ENCODE measurements around the gene LDHAL6B.

The LDHAL6B gene

GRCh38 chr15:59171067-59171397 lies 35.6 kb upstream of the LDHAL6B start:
- in situ Hi-C loops (cut with MboI; ENCODE audit: low sequenced_read_pairs, unreplicated experiment): loop anchor here (25.0 kb wide), 1 partner anchor 316 kb away; no protein-coding TSS in a partner anchor
- DNase-seq (ENCODE audit: low spot score): no peak
- no peak for TF ChIP-seq CTCF (IDR thresholded peaks at IDR 0.05; ENCODE audit: borderline replicate concordance, control extremely low read depth, extremely low read depth, insufficient read depth, missing control alignments)

GRCh38 chr15:59172289-59172901 lies 34.2 kb upstream of the LDHAL6B start:
- in situ Hi-C loops (cut with MboI; ENCODE audit: low sequenced_read_pairs, unreplicated experiment): loop anchor here (25.0 kb wide), 1 partner anchor 315 kb away; no protein-coding TSS in a partner anchor
- no peak for TF ChIP-seq CTCF (IDR thresholded peaks at IDR 0.05; ENCODE audit: borderline replicate concordance, control extremely low read depth, extremely low read depth, insufficient read depth, missing control alignments)
- no peak for DNase-seq (ENCODE audit: low spot score)

GRCh38 chr15:59173194-59173593 lies 33.4 kb upstream of the LDHAL6B start:
- in situ Hi-C loops (cut with MboI; ENCODE audit: low sequenced_read_pairs, unreplicated experiment): loop anchor here (25.0 kb wide), 1 partner anchor 314 kb away; no protein-coding TSS in a partner anchor
- TF ChIP-seq CTCF (IDR thresholded peaks at IDR 0.05; ENCODE audit: borderline replicate concordance, control extremely low read depth, extremely low read depth, insufficient read depth, missing control alignments): no peak
- no peak for DNase-seq (ENCODE audit: low spot score)

GRCh38 chr15:59174151-59174834 lies 32.4 kb upstream of the LDHAL6B start:
- no peak for DNase-seq (ENCODE audit: low spot score)
- no peak for TF ChIP-seq CTCF (IDR thresholded peaks at IDR 0.05; ENCODE audit: borderline replicate concordance, control extremely low read depth, extremely low read depth, insufficient read depth, missing control alignments)
- in situ Hi-C loops (cut with MboI; ENCODE audit: low sequenced_read_pairs, unreplicated experiment): loop anchor here (25.0 kb wide), 1 partner anchor 313 kb away; no protein-coding TSS in a partner anchor

- DNase-seq (ENCODE audit: low spot score): peak; percentile 58
- in situ Hi-C loops (cut with MboI; ENCODE audit: low sequenced_read_pairs, unreplicated experiment): loop anchor here (25.0 kb wide), 1 partner anchor 312 kb away; no protein-coding TSS in a partner anchor
Observed at GRCh38 chr15:59174835-59175831, 31.5 kb upstream of the LDHAL6B start.

More at GRCh38 chr15:59174835-59175831, 31.5 kb upstream of the LDHAL6B start:
- TF ChIP-seq CTCF (IDR thresholded peaks at IDR 0.05; ENCODE audit: borderline replicate concordance, control extremely low read depth, extremely low read depth, insufficient read depth, missing control alignments): peak; percentile 30

All from GM13976 (cell line).